K562 (cell line): ENCODE results near the gene KRT1. TPM values are rescaled to one million over a fixed set of nuclear protein-coding genes. Genes with fewer than 3 reads are reported as not detected.

Experiments
- ATAC-seq: fragments of 200-7000 bp; cut with Tn5 transposase; 3 replicates; pipeline ENCODE4 v1.9.1; 2020; ENCODE audit warnings: moderate library complexity
- BruUV-seq: library from RNA; stranded (reverse); fragments of 400-500 nt; replicated peaks from 2 replicates; lab custom pipeline; 2021; lab: Mats Ljungman, UMichigan
- CTCF ChIA-PET: fragments of 300-600 bp; formaldehyde crosslinking; extraction: SDS; loops from one replicate; lab custom pipeline; 2021; ENCODE audit warnings: low intra/inter-chr PET ratio; lab: Yijun Ruan, JAX
- POLR2A ChIA-PET: fragments of 300-600, 350-650 bp; sonication (Branson Sonifier 250); formaldehyde crosslinking; extraction: SDS; loops from one replicate; lab custom pipeline; 2021; ENCODE audit warnings: antibody characterized with exemption, inconsistent platforms; lab: Yijun Ruan, JAX
- DNase-seq, 4 experiments: peaks; one replicate each; pipeline versions ENCODE4 v3.0.0 to v3.0.0-alpha.2; 2011 to 2018; ENCODE audit warnings: low spot score in 3 of 4, mixed read lengths in 3 of 4; ENCODE audit errors: extremely low read depth in 1 of 4
- FAIRE-seq: peaks from 2 replicates; lab custom pipeline; 2011; peaks lifted over from hg19 to GRCh38; lab: Jason Lieb, UNC
- H2AFZ ChIP-seq: 2 replicates; pipeline ENCODE4 v1.6.0; 2011; ENCODE audit warnings: low read depth, low read length, control low read depth, inconsistent platforms
- H3K27ac ChIP-seq: fragments of 200-600 bp; 3 replicates; pipeline ENCODE4 v1.8.0; 2011; ENCODE audit warnings: low read depth, mild to moderate bottlenecking, control low read depth, inconsistent platforms, low read length, moderate library complexity, mixed read lengths; ENCODE audit errors: extremely low read depth
- H3K27me3 ChIP-seq, 2 experiments: fragments of 300-600 bp in 1 of 2; 2 replicates in 1 of 2; 3 replicates in 1 of 2; pipeline versions ENCODE4 v1.6.0 to v1.8.0; 2011; ENCODE audit warnings: inconsistent platforms in 2 of 2, low read length in 2 of 2, mild to moderate bottlenecking in 1 of 2, mixed read lengths in 1 of 2, moderate library complexity in 1 of 2; ENCODE audit not compliant: control insufficient read depth in 2 of 2, insufficient read depth in 2 of 2
- H3K36me3 ChIP-seq: fragments of 300-600 bp; 3 replicates; pipeline ENCODE4 v1.8.0; 2011; ENCODE audit warnings: mild to moderate bottlenecking, low read length, inconsistent platforms; ENCODE audit not compliant: control insufficient read depth, insufficient read depth
- H3K4me1 ChIP-seq, 2 experiments: fragments of 200-600 bp in 1 of 2; replicated peaks in 1 of 2; 2 replicates in 1 of 2; 3 replicates in 1 of 2; pipeline versions ENCODE4 v1.5.1 to v1.8.0; 2011; ENCODE audit warnings: inconsistent platforms in 2 of 2, low read length in 2 of 2, mild to moderate bottlenecking in 1 of 2, mixed read lengths in 1 of 2, moderate library complexity in 1 of 2; ENCODE audit not compliant: control insufficient read depth in 2 of 2, insufficient read depth in 2 of 2
- H3K4me2 ChIP-seq: 2 replicates; pipeline ENCODE4 v1.6.1; 2011; ENCODE audit warnings: low read length, control low read depth, inconsistent platforms, mixed read lengths; ENCODE audit not compliant: insufficient read depth
- H3K4me3 ChIP-seq: fragments of 200-600 bp; sonication (generic), shearing (Covaris generic); 2 replicates; pipeline ENCODE4 v1.5.1; 2016; ENCODE audit warnings: control low read depth, inconsistent platforms
- H3K79me2 ChIP-seq: fragments of 200-600 bp; 3 replicates; pipeline ENCODE4 v1.8.0; 2011; ENCODE audit warnings: low read length, inconsistent platforms; ENCODE audit not compliant: control insufficient read depth, insufficient read depth
- H3K9ac ChIP-seq, 2 experiments: 2 replicates each; pipeline versions ENCODE4 v1.6.0 to v1.6.1; 2011; ENCODE audit warnings: low read depth in 2 of 2, low read length in 2 of 2, control low read depth in 1 of 2, inconsistent platforms in 1 of 2, mild to moderate bottlenecking in 1 of 2, mixed read lengths in 1 of 2; ENCODE audit not compliant: insufficient read depth in 1 of 2
- H3K9me1 ChIP-seq: one replicate; pipeline ENCODE4 v1.6.0; 2011; ENCODE audit warnings: inconsistent platforms, mild to moderate bottlenecking, low read length, moderate library complexity; ENCODE audit not compliant: control insufficient read depth, insufficient read depth
- H3K9me3 ChIP-seq: replicated peaks from 2 replicates; pipeline ENCODE4 v1.5.1; 2011; ENCODE audit warnings: low read depth, low read length, inconsistent platforms; ENCODE audit not compliant: control insufficient read depth, insufficient read depth
- H4K20me1 ChIP-seq: replicated peaks from 2 replicates; pipeline ENCODE4 v1.6.1; 2011; ENCODE audit warnings: low read length, inconsistent platforms, mixed read lengths; ENCODE audit not compliant: control insufficient read depth, insufficient read depth
- DACH1 ChIP-seq: fragments of 450-650 bp; IDR thresholded peaks from 2 replicates; pipeline ENCODE4 v1.6.1; 2018; ENCODE audit not compliant: partially characterized antibody
- GTF2A2 ChIP-seq: IDR thresholded peaks from 2 replicates; pipeline ENCODE4 v1.6.1; 2016; ENCODE audit warnings: mild to moderate bottlenecking, missing genetic modification characterization, missing compliant biosample characterization
- HDAC6 ChIP-seq: IDR thresholded peaks from 2 replicates; pipeline ENCODE4 v1.6.1; 2012; ENCODE audit warnings: low read depth, mild to moderate bottlenecking, control low read depth, inconsistent platforms, low read length, moderate library complexity
- MEF2A ChIP-seq: IDR thresholded peaks from 2 replicates; pipeline ENCODE4 v1.6.1; 2011; ENCODE audit warnings: low read depth, mild to moderate bottlenecking, low read length, moderate library complexity; ENCODE audit not compliant: control insufficient read depth
- MTF1 ChIP-seq: fragments of 250-450 bp; sonication (Bioruptor Pico); IDR thresholded peaks from 2 replicates; pipeline ENCODE4 v1.9.0; 2021; ENCODE audit warnings: moderate library complexity, mild to moderate bottlenecking, inconsistent platforms, borderline replicate concordance
- POLR2AphosphoS2 ChIP-seq: IDR thresholded peaks from 2 replicates; pipeline ENCODE4 v1.6.1; 2012; ENCODE audit warnings: low read length, improper control_type of control experiment
- PRMT5 ChIP-seq: sonication (generic); formaldehyde crosslinking; IDR thresholded peaks from 2 replicates; pipeline ENCODE4 v1.5.0; 2020; ENCODE audit warnings: missing genetic modification reagents
- RFX1 ChIP-seq: fragments of 450-650 bp; IDR thresholded peaks from 2 replicates; pipeline ENCODE4 v1.6.1; 2016; ENCODE audit warnings: mild to moderate bottlenecking, moderate library complexity
- SMARCA4 ChIP-seq: fragments of 450-650 bp; IDR thresholded peaks from 2 replicates; pipeline ENCODE4 v1.6.1; 2016
- SMC3 ChIP-seq: conservative IDR thresholded peaks from 2 replicates; pipeline ENCODE4 v1.6.1; 2011; ENCODE audit warnings: low read depth, low read length, improper control_type of control experiment; ENCODE audit not compliant: insufficient read depth
- SP1 ChIP-seq: sonication (generic); formaldehyde crosslinking; IDR thresholded peaks from 2 replicates; pipeline ENCODE4 v1.8.1; 2022; ENCODE audit warnings: mild to moderate bottlenecking, missing genetic modification reagents
- SRSF1 ChIP-seq: fragments of 200-400 bp; formaldehyde crosslinking; IDR thresholded peaks from 2 replicates; pipeline ENCODE4 v1.6.1; 2017; ENCODE audit warnings: mild to moderate bottlenecking, low read depth, low read length, moderate library complexity
- STAG1 ChIP-seq: sonication (generic); formaldehyde crosslinking; IDR thresholded peaks from 2 replicates; pipeline ENCODE4 v1.5.0; 2020; ENCODE audit warnings: missing genetic modification reagents, borderline replicate concordance
- SUPT5H ChIP-seq: fragments of 450-650 bp; IDR thresholded peaks from 2 replicates; pipeline ENCODE4 v1.6.1; 2016
- ZNF232 ChIP-seq: sonication (generic); formaldehyde crosslinking; IDR thresholded peaks from 2 replicates; pipeline ENCODE4 v1.8.0; 2022; ENCODE audit warnings: mild to moderate bottlenecking, missing genetic modification reagents
- ZNF707 ChIP-seq: fragments of 250-450 bp; sonication (Bioruptor Pico); conservative IDR thresholded peaks from 2 replicates; pipeline ENCODE4 v1.8.0; 2022; ENCODE audit warnings: inconsistent platforms, mild to moderate bottlenecking, moderate library complexity
- WGBS: fragments of 100-300 bp; shearing (Covaris generic); methylation state at CpG from one replicate; pipeline ENCODE4 v1.1.6; 2016; ENCODE audit warnings: low coverage, mixed read lengths; ENCODE audit not compliant: insufficient coverage; ENCODE audit errors: missing lambda C conversion rate; 5-methylcytosine and 5-hydroxymethylcytosine counted together
- in situ Hi-C: fragments of 300-500 bp; cut with MboI; formaldehyde crosslinking; loops from 4 replicates; pipeline ENCODE4 v1.15.0; 2018; ENCODE audit warnings: inconsistent platforms, mixed read lengths
- intact Hi-C: fragments of 100-400 bp; cut with micrococcal nuclease; formaldehyde crosslinking; loops from 2 replicates; pipeline ENCODE4 v1.14.2; 2022
- polyA plus RNA-seq, 8 experiments: library from polyadenylated mRNA; depleted of rRNA in 4 of 8; stranded (reverse) in 5 of 8; unstranded in 3 of 8; fragments of >200 nt; fragmentation: Nextera tagmentation in 2 of 8; fragmentation: Illumina TruSeq in 1 of 8; extraction: Ambion mirVana in 2 of 8; extraction: Trizol in 1 of 8; gene quantifications; 2 replicates each; pipeline versions ENCODE4 v1.2.1 to v1.2.3, GENCODE V29; 2011 to 2014; ENCODE audit warnings: inconsistent platforms in 1 of 8, missing spikeins in 1 of 8
- total RNA-seq, 7 experiments: library from RNA; depleted of rRNA in 6 of 7; stranded (reverse); fragments of >200 nt in 6 of 7; fragmentation: Illumina TruSeq in 2 of 7; extraction: Trizol in 2 of 7; gene quantifications; 2 replicates each; pipeline versions ENCODE4 v1.2.1 to v1.2.3, GENCODE V29; 2011 to 2021; ENCODE audit warnings: low replicate concordance in 1 of 7
- TF ChIP-seq, protein P1 (sequence below), 3 experiments: IDR thresholded peaks in 2 of 3; conservative IDR thresholded peaks in 1 of 3; 2 replicates each; pipeline ENCODE4 v1.5.1; 2011 to 2012; ENCODE audit warnings: low read length in 3 of 3, mild to moderate bottlenecking in 3 of 3, control low read depth in 2 of 3, improper control_type of control experiment in 1 of 3, inconsistent platforms in 1 of 3, low read depth in 1 of 3, mixed read lengths in 1 of 3, moderate library complexity in 1 of 3; ENCODE audit not compliant: insufficient read depth in 2 of 3
- TF ChIP-seq, protein P2 (sequence below): sonication (generic); formaldehyde crosslinking; IDR thresholded peaks from 2 replicates; pipeline ENCODE4 v1.8.1; 2023; ENCODE audit warnings: mild to moderate bottlenecking, missing genetic modification reagents
- TF ChIP-seq, protein P3 (sequence below): fragments of 450-650 bp; IDR thresholded peaks from 2 replicates; pipeline ENCODE4 v1.6.1; 2016; ENCODE audit warnings: borderline replicate concordance

The KRT1 gene
- total and polyA plus RNA-seq, 9 of the 15 experiments (the other 6 are each of a cell fraction or from before 2014, with no cell fraction given), result 0.18 TPM; not detected in 8

- H3K9me3 ChIP-seq, result no peaks in the 10 kb centered on the region
- FAIRE-seq (no peak), ATAC-seq (no peak), DNase-seq (no peak)
- no peaks in the 10 kb centered on the region for H3K27me3 ChIP-seq
- intact Hi-C loops (no loop called here), in situ Hi-C loops (no loop called here)
- BruUV-seq, result no TSS peak
- H3K27ac ChIP-seq, result no peak overlapping the region
- CTCF ChIA-PET, result interaction anchor here (0.6 kb wide), 1 partner anchor 790 kb away, joined by 6 read pairs; no protein-coding TSS in a partner anchor
- H3K79me2 ChIP-seq, result no peaks in the 10 kb centered on the region
- H3K4me1 ChIP-seq, result peaks cover 34 to 46% of the 10 kb centered on the region in 2 experiments
- 0 out of 2 replicates have a peak overlapping the region, but pooled peaks have one; percentile 69 for H2AFZ ChIP-seq
- no peak overlapping the region for H3K4me3 ChIP-seq
- H3K9ac ChIP-seq, result no peak overlapping the region
- H3K9me1 ChIP-seq, result no peaks in the 10 kb centered on the region
- TF ChIP-seq DACH1, result no peak
- TF ChIP-seq SMC3, result no peak
- TF ChIP-seq, protein P1, sequence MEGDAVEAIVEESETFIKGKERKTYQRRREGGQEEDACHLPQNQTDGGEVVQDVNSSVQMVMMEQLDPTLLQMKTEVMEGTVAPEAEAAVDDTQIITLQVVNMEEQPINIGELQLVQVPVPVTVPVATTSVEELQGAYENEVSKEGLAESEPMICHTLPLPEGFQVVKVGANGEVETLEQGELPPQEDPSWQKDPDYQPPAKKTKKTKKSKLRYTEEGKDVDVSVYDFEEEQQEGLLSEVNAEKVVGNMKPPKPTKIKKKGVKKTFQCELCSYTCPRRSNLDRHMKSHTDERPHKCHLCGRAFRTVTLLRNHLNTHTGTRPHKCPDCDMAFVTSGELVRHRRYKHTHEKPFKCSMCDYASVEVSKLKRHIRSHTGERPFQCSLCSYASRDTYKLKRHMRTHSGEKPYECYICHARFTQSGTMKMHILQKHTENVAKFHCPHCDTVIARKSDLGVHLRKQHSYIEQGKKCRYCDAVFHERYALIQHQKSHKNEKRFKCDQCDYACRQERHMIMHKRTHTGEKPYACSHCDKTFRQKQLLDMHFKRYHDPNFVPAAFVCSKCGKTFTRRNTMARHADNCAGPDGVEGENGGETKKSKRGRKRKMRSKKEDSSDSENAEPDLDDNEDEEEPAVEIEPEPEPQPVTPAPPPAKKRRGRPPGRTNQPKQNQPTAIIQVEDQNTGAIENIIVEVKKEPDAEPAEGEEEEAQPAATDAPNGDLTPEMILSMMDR (IDR thresholded peaks at IDR 0.05 in 2 of 3, conservative IDR thresholded peaks at IDR 0.05 in 1 of 3; ENCODE audit: insufficient read depth in 2 of 3, low read depth in 1 of 3, low read length in 3 of 3), result no peak
- no peak for TF ChIP-seq PRMT5 (CRISPR knock-in tag)
- no peak for TF ChIP-seq ZNF707 (CRISPR knock-in tag)
- TF ChIP-seq SMARCA4, result no peak
- TF ChIP-seq MEF2A, result no peak
- TF ChIP-seq, protein P2, sequence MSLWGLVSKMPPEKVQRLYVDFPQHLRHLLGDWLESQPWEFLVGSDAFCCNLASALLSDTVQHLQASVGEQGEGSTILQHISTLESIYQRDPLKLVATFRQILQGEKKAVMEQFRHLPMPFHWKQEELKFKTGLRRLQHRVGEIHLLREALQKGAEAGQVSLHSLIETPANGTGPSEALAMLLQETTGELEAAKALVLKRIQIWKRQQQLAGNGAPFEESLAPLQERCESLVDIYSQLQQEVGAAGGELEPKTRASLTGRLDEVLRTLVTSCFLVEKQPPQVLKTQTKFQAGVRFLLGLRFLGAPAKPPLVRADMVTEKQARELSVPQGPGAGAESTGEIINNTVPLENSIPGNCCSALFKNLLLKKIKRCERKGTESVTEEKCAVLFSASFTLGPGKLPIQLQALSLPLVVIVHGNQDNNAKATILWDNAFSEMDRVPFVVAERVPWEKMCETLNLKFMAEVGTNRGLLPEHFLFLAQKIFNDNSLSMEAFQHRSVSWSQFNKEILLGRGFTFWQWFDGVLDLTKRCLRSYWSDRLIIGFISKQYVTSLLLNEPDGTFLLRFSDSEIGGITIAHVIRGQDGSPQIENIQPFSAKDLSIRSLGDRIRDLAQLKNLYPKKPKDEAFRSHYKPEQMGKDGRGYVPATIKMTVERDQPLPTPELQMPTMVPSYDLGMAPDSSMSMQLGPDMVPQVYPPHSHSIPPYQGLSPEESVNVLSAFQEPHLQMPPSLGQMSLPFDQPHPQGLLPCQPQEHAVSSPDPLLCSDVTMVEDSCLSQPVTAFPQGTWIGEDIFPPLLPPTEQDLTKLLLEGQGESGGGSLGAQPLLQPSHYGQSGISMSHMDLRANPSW (CRISPR knock-in tag), result no peak
- no peak for TF ChIP-seq SRSF1
- TF ChIP-seq SUPT5H, result no peak
- TF ChIP-seq STAG1, result no peak
- no peak for TF ChIP-seq GTF2A2 (tag)
- no peak for TF ChIP-seq SP1
- TF ChIP-seq RFX1, result no peak
- no peak for TF ChIP-seq HDAC6
- no peak for TF ChIP-seq MTF1 (CRISPR knock-in tag)
- TF ChIP-seq, protein P3, sequence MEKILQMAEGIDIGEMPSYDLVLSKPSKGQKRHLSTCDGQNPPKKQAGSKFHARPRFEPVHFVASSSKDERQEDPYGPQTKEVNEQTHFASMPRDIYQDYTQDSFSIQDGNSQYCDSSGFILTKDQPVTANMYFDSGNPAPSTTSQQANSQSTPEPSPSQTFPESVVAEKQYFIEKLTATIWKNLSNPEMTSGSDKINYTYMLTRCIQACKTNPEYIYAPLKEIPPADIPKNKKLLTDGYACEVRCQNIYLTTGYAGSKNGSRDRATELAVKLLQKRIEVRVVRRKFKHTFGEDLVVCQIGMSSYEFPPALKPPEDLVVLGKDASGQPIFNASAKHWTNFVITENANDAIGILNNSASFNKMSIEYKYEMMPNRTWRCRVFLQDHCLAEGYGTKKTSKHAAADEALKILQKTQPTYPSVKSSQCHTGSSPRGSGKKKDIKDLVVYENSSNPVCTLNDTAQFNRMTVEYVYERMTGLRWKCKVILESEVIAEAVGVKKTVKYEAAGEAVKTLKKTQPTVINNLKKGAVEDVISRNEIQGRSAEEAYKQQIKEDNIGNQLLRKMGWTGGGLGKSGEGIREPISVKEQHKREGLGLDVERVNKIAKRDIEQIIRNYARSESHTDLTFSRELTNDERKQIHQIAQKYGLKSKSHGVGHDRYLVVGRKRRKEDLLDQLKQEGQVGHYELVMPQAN, result no peak
- TF ChIP-seq POLR2AphosphoS2, result no peak
- TF ChIP-seq ZNF232 (CRISPR knock-in tag), result no peak
- no peaks in the 10 kb centered on the region for H3K36me3 ChIP-seq
- no peak overlapping the region for H3K4me2 ChIP-seq
- WGBS, result 79% methylated on average over 4 of the region's 4 CpGs
- H4K20me1 ChIP-seq, result no peaks in the 10 kb centered on the region
- POLR2A ChIA-PET, result interaction anchor here (0.9 to 1.0 kb wide), 2 partner anchors 12 to 25 kb away, joined by 3 read pairs; no protein-coding TSS in a partner anchor
Observed at GRCh38 chr12:52656616-52657015, 23.6 kb downstream of the KRT1 start.
